Measurements from ENCODE around the gene RASGEF1B.
"Not testable (repeated sequence)": the region's sequence is repeated elsewhere in the genome, so short reads cannot be mapped to it uniquely, and the experiment has no call there.

RASGEF1B gene

GRCh38 chr4:81436096-81436495 lies 35.6 kb downstream of the RASGEF1B start:
- no peak for DNase-seq (ENCODE audit: extremely low read depth in 1 of 2, low read depth in 1 of 2)

GRCh38 chr4:81432825-81433224 lies 38.9 kb downstream of the RASGEF1B start:
- DNase-seq (ENCODE audit: extremely low read depth in 1 of 2, low read depth in 1 of 2), result no peak

GRCh38 chr4:81431971-81432370 lies 39.7 kb downstream of the RASGEF1B start:
- no peak for DNase-seq (ENCODE audit: extremely low read depth in 1 of 2, low read depth in 1 of 2)

DNA sequence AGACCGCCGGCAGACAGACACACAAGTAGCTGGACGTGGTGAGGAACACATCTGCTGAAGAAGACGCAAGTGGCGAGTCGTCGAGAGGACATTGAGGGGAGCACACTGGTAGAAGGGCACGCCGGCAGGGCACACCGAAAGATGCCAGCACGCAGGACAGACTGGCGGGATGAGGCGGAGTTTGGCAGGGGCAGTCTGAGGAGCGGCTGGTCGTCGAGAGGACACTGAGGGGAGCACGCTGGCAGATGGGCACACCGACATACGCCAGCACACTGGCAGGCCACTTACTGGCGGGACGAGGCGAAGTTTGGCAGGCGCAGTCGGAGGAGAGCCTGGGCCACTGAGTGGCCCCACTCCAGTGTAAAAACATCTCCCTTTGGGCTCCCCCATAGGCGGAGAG lies 42.1 kb downstream of the RASGEF1B start:
- DNase-seq (ENCODE audit: extremely low read depth in 1 of 2, low read depth in 1 of 2), result no peak

DNA sequence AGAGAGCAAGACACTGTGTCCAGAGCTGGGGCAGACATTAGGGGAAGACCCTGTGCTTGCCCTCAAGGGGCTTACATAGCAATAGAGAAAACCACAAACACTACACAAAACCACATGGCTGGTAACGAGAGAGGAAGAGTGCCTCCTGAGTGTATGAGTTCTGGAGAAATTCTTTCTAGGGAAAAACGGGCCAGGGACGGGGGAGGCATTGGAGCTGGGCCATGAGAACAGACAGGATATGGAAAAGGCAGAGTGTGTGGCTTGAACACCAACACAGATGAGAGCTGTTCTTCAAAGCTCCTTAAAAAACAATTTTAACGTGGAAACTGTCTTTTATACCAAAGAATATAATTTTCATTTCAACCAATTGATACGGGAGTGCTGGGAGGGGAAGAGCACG lies 42.7 kb downstream of the RASGEF1B start:
- no peak for DNase-seq (ENCODE audit: extremely low read depth in 1 of 2, low read depth in 1 of 2)

GRCh38 chr4:81428002-81428401 lies 43.7 kb downstream of the RASGEF1B start:
- DNase-seq (ENCODE audit: extremely low read depth in 1 of 2, low read depth in 1 of 2), result no peak

GRCh38 chr4:81427344-81427821 lies 44.3 kb downstream of the RASGEF1B start:
- no peak for DNase-seq (ENCODE audit: extremely low read depth in 1 of 2, low read depth in 1 of 2)

DNA sequence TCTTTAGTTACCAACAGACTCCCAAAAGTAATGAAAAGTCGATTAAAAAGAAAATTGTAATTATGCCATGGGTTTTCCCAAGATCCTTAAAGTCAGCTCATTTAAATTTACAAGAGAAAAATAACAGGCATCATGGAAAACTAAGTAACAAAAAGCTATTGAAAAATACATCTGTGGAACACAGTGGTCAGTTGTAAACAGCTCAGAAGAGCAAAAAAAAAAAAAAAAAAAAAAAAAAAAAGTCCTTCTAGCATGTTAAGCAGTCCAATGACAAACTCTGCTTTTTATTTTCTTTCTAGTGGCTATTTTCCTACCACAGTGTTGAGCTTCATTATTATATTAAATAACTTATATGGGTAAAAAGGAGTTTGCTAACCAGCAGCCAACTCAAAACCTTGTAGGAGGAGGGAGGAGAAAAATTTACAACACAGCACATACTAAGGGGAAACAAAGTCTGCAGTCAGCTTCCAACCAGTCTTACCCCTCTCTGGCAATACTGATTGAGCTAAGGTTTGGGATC lies 44.9 kb downstream of the RASGEF1B start:
- DNase-seq (ENCODE audit: extremely low read depth in 1 of 2, low read depth in 1 of 2), result no peak

DNA sequence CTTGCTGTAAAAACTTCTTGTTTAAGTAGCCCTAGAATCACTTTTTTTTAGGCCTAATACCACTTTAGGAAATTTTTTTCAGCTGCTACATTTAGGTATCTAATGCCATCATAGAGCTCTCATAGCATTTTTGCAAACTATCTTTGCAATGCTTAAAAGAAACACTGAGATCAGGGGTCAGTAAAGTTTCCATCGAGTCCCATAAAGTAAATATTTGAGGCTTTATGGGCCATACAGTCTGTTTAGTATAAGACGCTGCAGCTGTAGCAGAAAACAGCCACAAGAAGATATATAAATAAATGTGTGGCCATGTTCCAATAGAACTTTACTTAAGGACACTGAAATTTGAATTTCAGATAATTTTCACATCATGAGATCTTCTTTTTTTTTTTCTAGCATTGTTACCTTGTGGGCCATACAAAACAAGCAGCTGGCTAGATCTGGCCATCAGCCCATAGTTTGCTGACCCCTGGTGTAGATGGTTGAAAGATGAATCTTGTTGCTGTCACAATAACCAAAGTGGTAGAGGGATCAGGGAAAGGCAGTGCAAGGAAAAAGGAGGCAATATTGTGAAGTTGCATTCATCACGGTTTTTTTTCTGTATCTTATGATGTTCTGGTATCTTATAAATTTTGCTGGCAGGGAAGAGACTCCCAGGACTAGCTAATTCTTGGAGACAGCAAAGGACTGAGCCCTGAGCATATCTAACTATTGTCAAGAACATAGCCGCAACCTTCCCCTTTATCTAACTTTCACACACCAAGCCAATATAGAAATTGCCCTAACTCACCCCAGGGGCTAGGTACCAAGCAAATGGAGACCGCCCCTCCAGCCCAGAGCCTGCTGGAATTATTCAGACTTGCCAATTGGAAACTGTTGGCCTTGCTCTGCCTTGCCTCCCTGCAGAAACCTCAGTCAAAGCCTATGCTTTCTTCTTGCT lies 46.6 kb downstream of the RASGEF1B start:
- no peak for DNase-seq (ENCODE audit: extremely low read depth in 1 of 2, low read depth in 1 of 2)

DNA sequence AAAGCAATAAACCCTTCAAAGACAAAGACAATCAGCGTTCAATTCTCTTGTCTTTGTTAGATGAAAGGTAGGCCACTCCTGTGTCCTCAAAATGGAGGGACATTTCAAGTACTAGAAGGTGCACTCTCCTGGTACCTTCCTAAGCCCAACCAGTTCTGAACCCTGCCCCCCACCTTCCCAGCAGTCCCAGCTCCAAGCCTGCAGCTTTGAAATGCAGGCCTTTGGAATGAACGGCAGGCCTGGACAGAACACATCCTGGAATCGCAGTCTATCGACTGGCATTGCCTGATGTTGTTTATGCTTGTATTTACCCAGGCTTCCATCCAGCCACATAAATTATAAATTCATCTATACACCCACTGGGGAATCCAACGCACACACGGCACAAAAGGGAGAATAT lies 47.4 kb downstream of the RASGEF1B start:
- no peak for DNase-seq (ENCODE audit: extremely low read depth in 1 of 2, low read depth in 1 of 2)

DNA sequence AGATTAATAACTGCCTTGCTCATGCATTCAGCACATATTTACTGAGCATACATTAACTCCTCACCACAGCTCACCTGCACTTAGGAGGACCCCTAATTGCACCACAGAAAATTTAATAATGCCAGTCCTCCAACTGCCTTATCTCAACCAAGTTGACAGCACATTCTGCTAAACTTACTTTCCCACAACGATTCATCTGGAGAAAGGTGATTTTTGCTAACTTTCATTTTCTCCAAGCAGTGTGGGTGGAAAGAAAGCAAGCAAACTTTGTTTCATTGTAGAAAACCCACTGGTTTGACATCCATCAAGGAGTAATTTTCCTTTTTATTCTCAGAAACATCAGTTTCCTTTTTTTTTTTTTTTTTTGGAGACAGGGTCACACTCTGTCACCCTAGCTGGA lies 49.1 kb downstream of the RASGEF1B start:
- no peak for DNase-seq (ENCODE audit: extremely low read depth in 1 of 2, low read depth in 1 of 2)

DNA sequence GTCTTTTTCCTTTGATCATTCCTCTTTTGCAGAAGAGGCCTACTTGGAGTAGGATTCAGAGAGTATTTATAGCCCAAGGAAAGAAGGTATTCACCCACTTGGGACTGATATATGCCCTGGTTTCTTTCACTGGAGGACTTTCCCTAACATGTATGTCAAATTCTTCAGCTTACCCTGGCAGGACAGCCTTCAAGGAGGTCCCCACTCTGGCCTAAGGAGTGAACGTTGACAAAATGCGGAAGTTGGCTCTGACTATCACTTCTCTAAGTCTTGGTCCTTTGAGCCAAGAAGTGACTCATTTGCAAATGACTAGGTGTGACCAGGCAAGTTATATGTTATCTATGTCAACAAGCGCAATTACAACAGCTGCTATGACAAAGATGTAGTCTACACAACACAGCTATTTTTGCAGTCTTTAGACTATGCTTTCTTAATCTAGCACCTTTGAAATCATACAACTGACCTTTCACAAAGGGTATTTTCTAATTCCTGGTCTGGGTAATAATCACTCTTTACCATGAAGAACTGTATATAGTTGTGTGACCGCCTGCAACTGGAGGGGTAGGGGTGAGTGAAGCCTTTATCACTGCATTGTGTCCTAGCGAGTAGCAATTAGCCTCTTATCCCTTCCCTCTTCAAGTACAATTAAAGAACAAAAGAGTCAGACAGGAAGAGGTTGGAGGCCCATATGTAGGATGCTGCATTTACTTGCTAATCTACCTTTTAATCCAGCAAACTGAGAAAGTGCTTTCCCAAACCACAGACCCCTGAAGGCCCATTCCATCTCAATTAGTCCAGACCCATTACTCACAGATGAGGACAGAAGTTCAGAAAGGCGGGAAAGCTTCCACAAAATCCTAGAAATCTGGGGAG lies 50.1 kb downstream of the RASGEF1B start:
- DNase-seq (ENCODE audit: extremely low read depth in 1 of 2, low read depth in 1 of 2), result no peak

DNA sequence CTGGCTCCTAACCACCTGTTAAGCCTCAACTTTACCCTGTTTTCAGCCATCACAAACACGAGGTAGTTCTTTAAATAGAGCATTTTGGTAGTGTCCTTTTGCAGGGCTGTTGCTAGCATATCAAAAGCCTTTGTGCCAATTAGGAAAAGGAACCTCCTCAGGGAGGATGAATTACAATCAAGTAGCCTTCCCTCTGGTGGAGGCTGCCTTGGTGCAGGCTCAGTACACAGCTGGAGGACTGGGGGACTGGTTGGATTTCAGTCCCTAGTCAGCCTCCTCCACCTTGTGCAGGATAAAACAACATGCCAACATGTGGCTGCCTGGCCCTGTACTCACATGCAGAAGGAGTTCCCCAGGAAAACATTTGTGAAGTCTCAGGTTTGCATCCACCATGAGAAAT lies 53.1 kb downstream of the RASGEF1B start:
- DNase-seq (ENCODE audit: extremely low read depth in 1 of 2, low read depth in 1 of 2), result no peak

GRCh38 chr4:81412946-81413495 lies 58.7 kb downstream of the RASGEF1B start:
- DNase-seq (ENCODE audit: extremely low read depth in 1 of 2, low read depth in 1 of 2), result no peak

DNA sequence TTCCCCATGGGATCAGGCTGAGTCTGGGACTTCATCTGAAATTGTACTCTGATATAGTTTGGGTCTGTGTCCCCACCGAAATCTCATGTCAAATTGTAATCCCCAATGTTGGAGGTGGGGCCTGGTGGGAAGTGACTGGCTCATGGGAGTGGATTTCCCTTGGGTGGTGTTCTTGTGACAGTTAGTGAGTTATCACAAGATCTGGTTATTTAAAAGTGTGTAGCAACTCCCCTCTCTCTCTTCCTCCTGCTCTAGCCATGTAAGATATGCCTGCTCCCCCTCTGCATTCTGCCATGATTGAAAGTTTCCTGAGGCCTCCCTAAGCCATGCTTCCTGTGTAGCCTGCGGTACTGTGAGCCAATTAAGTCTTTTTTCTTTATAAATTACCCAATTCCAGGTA lies 61.0 kb downstream of the RASGEF1B start:
- DNase-seq (ENCODE audit: extremely low read depth in 1 of 2, low read depth in 1 of 2), result no peak

- no peak for DNase-seq (ENCODE audit: extremely low read depth in 1 of 2, low read depth in 1 of 2)
Observed at GRCh38 chr4:81409836-81410235, 61.9 kb downstream of the RASGEF1B start.

- no peak for DNase-seq (ENCODE audit: extremely low read depth in 1 of 2, low read depth in 1 of 2)
Observed at GRCh38 chr4:81408341-81408740, 63.4 kb downstream of the RASGEF1B start.

DNA sequence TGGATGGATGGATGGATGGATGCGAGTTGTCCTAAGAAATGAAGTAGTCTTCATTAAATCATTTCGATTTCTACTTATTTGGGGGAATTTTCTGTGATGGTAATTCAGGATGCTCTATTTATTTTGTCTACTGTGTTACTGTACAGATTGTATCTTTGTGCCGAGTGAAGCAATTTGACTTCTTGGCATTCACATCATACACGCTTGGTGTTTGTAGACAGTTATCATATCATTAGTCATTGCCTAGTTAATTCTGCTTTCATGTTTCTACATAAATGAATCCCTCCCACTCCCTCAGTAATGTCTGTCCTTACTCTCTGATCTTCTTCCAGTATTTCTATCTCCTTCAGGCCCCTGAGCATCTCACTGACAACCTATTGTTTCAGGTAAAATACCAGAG lies 64.0 kb downstream of the RASGEF1B start:
- no peak for DNase-seq (ENCODE audit: extremely low read depth in 1 of 2, low read depth in 1 of 2)

- DNase-seq (ENCODE audit: extremely low read depth in 1 of 2, low read depth in 1 of 2), result not testable (repeated sequence)
Observed at GRCh38 chr4:81406481-81406880, 65.2 kb downstream of the RASGEF1B start.

DNA sequence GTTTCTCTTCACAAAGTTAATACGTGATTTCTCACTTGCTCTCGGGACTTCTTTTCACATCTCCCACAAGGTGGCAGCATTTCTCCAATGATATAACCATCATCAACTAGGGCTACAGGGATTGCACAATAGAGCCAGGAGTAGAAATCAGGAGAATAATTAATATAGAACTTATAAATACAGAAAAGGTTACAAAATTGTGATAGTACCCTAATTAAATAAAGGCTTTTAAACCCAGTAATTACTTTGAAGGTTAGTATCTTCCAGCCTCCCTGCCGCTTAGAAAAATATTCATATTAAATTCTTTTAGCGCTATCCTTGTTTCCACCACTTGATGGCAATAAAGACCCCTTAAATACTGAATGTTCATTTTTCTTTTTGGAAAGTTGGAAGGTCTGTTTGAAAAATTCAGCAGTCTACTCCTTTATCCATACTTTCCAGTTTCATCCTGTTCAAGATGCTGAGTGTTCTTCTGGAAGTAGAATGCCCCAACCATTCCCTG lies 65.8 kb downstream of the RASGEF1B start:
- DNase-seq (ENCODE audit: extremely low read depth in 1 of 2, low read depth in 1 of 2), result peak in 1 of 2 donors; percentile 7

- DNase-seq (ENCODE audit: extremely low read depth in 1 of 2, low read depth in 1 of 2), result no peak
Observed at GRCh38 chr4:81404741-81405140, 67.0 kb downstream of the RASGEF1B start.

All from activated CD8-positive, alpha-beta memory T cell treated with anti-CD3 and anti-CD28 coated beads for 1 hour (primary cell).